ENCODE data around the gene UVRAG. TPM values are rescaled to one million over a fixed set of nuclear protein-coding genes. Genes with fewer than 3 reads are reported as not detected.

Gene UVRAG
- total RNA-seq, 1 experiment from 2014 or later: 31.3 TPM

DNA sequence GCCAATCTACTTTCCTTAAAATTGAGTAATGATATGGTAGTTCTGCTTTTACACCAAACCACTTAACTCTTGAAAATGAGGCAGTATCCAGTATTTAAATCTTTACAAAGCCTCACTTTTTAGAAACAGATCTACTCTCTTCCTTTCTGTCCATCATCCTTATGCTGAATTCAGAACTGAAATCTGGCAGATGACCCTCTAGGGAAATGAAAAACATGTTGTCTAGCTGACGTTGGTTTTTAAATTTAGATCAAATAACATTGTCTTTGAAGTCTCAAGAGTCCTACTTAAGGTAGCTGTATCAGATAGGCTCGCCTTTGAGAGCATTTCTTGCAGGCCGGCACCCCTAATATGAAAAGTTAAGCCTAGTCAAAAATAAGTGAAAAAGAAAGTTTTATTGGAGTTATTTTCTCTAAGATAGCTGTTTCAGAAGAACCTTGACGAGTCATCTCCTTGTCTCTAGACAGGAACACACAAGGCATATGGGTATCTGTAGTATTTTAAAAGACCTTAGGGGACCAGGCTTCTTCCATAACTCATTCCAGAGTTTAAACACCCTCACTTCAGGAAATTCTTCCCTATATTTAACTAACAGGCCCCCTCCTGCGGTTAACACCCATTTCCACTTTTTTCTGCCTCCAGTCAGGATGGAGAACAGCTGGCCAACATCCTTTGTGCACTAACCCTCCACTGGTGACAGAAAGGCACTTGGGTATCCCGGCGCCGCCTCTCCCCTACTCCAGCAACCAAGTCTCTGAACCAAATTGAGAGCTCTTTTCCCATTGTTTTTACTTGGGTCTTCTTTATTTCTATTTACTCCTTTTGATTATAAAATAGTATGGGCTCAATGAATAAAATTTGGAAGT lies 310.1 kb downstream of the UVRAG start:
- no TSS peak for BruUV-seq (replicated peaks)
- no peaks in the 10 kb centered on the region for H3K36me3 ChIP-seq (ENCODE audit: control insufficient read depth, insufficient read depth, low read length)
- Mint-ChIP-seq H3K4me3 (ENCODE audit: unreplicated experiment) (no peak overlapping the region), H3K9me3 (ENCODE audit: unreplicated experiment) (no peaks in the 10 kb centered on the region), H3K27me3 (ENCODE audit: insufficient read depth, unreplicated experiment) (no peaks in the 10 kb centered on the region), H3K27ac (ENCODE audit: unreplicated experiment) (no peak overlapping the region), H3K36me3 (ENCODE audit: insufficient read depth, unreplicated experiment) (peaks cover 6% of the 10 kb centered on the region), H3K4me1 (ENCODE audit: low read depth, unreplicated experiment) (peaks cover 9% of the 10 kb centered on the region)
- no peak for DNase-seq
- ChIA-PET POLR2A (no interaction called here), CTCF (no interaction called here)
- H3K9me3 ChIP-seq: no peaks in the 10 kb centered on the region
- H3K4me3 ChIP-seq (ENCODE audit: low read depth, low read length): no peak overlapping the region
- intact Hi-C loops (cut with micrococcal nuclease; ENCODE audit: unreplicated experiment): no loop called here
- TF ChIP-seq, protein P1, sequence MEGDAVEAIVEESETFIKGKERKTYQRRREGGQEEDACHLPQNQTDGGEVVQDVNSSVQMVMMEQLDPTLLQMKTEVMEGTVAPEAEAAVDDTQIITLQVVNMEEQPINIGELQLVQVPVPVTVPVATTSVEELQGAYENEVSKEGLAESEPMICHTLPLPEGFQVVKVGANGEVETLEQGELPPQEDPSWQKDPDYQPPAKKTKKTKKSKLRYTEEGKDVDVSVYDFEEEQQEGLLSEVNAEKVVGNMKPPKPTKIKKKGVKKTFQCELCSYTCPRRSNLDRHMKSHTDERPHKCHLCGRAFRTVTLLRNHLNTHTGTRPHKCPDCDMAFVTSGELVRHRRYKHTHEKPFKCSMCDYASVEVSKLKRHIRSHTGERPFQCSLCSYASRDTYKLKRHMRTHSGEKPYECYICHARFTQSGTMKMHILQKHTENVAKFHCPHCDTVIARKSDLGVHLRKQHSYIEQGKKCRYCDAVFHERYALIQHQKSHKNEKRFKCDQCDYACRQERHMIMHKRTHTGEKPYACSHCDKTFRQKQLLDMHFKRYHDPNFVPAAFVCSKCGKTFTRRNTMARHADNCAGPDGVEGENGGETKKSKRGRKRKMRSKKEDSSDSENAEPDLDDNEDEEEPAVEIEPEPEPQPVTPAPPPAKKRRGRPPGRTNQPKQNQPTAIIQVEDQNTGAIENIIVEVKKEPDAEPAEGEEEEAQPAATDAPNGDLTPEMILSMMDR (IDR thresholded peaks at IDR 0.05; ENCODE audit: insufficient read depth in 1 of 2, low read depth in 1 of 2, low read length in 1 of 2, severe bottlenecking in 1 of 2, unreplicated experiment in 1 of 2): no peak
- H3K4me1 ChIP-seq: peaks cover 8% of the 10 kb centered on the region
- no peaks in the 10 kb centered on the region for H3K27me3 ChIP-seq (replicated peaks; ENCODE audit: control insufficient read depth, insufficient read depth, low read length)

DNA sequence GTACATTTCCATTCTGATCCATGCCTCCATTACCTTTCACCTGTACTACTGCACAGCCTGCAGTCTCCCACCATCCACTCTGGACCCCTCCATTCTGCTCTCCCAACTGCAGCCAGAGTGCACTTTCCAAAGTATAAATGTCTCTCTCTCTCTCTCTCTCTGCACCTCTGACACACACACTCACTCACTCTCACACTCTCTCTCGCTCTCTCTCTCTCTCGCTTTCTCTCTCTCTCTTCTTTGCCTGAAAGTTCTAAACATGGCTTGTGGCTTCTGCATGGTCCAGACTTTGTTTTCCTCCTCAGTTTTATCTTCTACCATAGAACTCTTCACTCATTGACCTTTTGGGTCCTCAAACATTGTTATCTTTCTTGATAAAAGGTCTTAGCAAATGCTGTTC lies 314.7 kb downstream of the UVRAG start:
- H3K9me3 Mint-ChIP-seq (ENCODE audit: unreplicated experiment): no peaks in the 10 kb centered on the region
- no peaks in the 10 kb centered on the region for H3K27me3 ChIP-seq (replicated peaks; ENCODE audit: control insufficient read depth, insufficient read depth, low read length)
- BruUV-seq (replicated peaks): no TSS peak
- no peak for DNase-seq
- POLR2A ChIA-PET: no interaction called here
- H3K4me3 Mint-ChIP-seq (ENCODE audit: unreplicated experiment): no peak overlapping the region
- no peak overlapping the region for H3K4me3 ChIP-seq (ENCODE audit: low read depth, low read length)
- peaks cover 18% of the 10 kb centered on the region for H3K4me1 ChIP-seq
- no peak overlapping the region for H3K27ac Mint-ChIP-seq (ENCODE audit: unreplicated experiment)
- H3K27me3 Mint-ChIP-seq (ENCODE audit: insufficient read depth, unreplicated experiment): no peaks in the 10 kb centered on the region
- intact Hi-C loops (cut with micrococcal nuclease; ENCODE audit: unreplicated experiment): no loop called here
- H3K9me3 ChIP-seq: no peaks in the 10 kb centered on the region
- CTCF ChIA-PET: no interaction called here
- TF ChIP-seq, protein P1 (IDR thresholded peaks at IDR 0.05; ENCODE audit: insufficient read depth in 1 of 2, low read depth in 1 of 2, low read length in 1 of 2, severe bottlenecking in 1 of 2, unreplicated experiment in 1 of 2): no peak
- peaks cover 9% of the 10 kb centered on the region for H3K4me1 Mint-ChIP-seq (ENCODE audit: low read depth, unreplicated experiment)
- no peaks in the 10 kb centered on the region for H3K36me3 ChIP-seq (ENCODE audit: control insufficient read depth, insufficient read depth, low read length)
- peaks cover 6% of the 10 kb centered on the region for H3K36me3 Mint-ChIP-seq (ENCODE audit: insufficient read depth, unreplicated experiment)

DNA sequence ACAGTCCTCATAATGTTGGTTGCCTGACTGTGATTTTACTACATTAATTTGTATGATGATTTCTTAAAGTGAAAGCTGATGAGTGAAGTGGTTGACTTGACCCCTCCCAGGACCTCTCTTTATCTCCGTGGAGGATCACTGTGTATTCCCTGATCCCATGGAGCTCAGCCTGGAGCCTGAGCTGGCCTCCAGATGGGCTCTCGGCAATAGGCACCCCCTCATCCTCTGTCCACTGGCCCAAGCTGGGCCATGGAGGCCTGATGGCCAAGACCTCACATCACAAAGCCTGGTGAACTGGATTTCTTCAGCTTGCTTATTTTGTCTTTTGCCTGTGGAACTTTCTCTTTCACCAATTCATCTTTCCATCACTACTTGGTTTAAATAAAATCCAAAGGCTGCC lies 316.1 kb downstream of the UVRAG start:
- H3K36me3 Mint-ChIP-seq (ENCODE audit: insufficient read depth, unreplicated experiment): peaks cover 10% of the 10 kb centered on the region
- no peak overlapping the region for H3K4me3 Mint-ChIP-seq (ENCODE audit: unreplicated experiment)
- ChIA-PET CTCF (interaction anchor here (0.6 to 1.3 kb wide), 2 partner anchors 22 to 77 kb away, joined by 3 to 7 read pairs; no protein-coding TSS in a partner anchor), POLR2A (no interaction called here)
- intact Hi-C loops (cut with micrococcal nuclease; ENCODE audit: unreplicated experiment): no loop called here
- TF ChIP-seq, protein P1 (IDR thresholded peaks at IDR 0.05; ENCODE audit: insufficient read depth in 1 of 2, low read depth in 1 of 2, low read length in 1 of 2, severe bottlenecking in 1 of 2, unreplicated experiment in 1 of 2): no peak
- H3K9me3 ChIP-seq: no peaks in the 10 kb centered on the region
- no peaks in the 10 kb centered on the region for H3K9me3 Mint-ChIP-seq (ENCODE audit: unreplicated experiment)
- H3K4me1 ChIP-seq: peaks cover 18% of the 10 kb centered on the region
- no peak for DNase-seq
- BruUV-seq (replicated peaks): no TSS peak
- no peak overlapping the region for H3K4me3 ChIP-seq (ENCODE audit: low read depth, low read length)
- H3K4me1 Mint-ChIP-seq (ENCODE audit: low read depth, unreplicated experiment): peaks cover 9% of the 10 kb centered on the region
- no peak overlapping the region for H3K27ac Mint-ChIP-seq (ENCODE audit: unreplicated experiment)
- no peaks in the 10 kb centered on the region for H3K27me3 Mint-ChIP-seq (ENCODE audit: insufficient read depth, unreplicated experiment)
- no peaks in the 10 kb centered on the region for H3K36me3 ChIP-seq (ENCODE audit: control insufficient read depth, insufficient read depth, low read length)
- H3K27me3 ChIP-seq (replicated peaks; ENCODE audit: control insufficient read depth, insufficient read depth, low read length): no peaks in the 10 kb centered on the region

Data from Caco-2 (cell line).